Central memory CD8-positive, alpha-beta T cell (primary cell): Measurements from ENCODE around the gene NDUFS7.
A peak's percentile ranks its signal among the peaks of the same experiment; 100 is the strongest.

Experiments used
- ATAC-seq: fragments of 150-1000 bp; cut with Tn5 transposase; replicated peaks from 2 replicates; pipeline ENCODE4 v1.10.0; 2022; ENCODE audit warnings: mild to moderate bottlenecking, moderate FRiP score, moderate number of reproducible peaks; ENCODE audit not compliant: poor library complexity, severe bottlenecking; ENCODE audit errors: extremely low read depth
- DNase-seq, 2 donors: peaks; one replicate each; pipeline ENCODE4 v3.0.0; 2021; ENCODE audit warnings: low spot score in 2 of 2
- H3K27ac Mint-ChIP-seq: one replicate; pipeline ENCODE4 v1.8.0; 2022; ENCODE audit warnings: low read depth, mild to moderate bottlenecking, moderate library complexity, mixed read lengths
- H3K27me3 Mint-ChIP-seq: one replicate; pipeline ENCODE4 v1.8.0; 2022; ENCODE audit warnings: mixed read lengths
- H3K36me3 Mint-ChIP-seq: one replicate; pipeline ENCODE4 v1.8.0; 2022; ENCODE audit warnings: mild to moderate bottlenecking, moderate library complexity, mixed read lengths; ENCODE audit not compliant: insufficient read depth
- H3K4me1 Mint-ChIP-seq: one replicate; pipeline ENCODE4 v1.8.0; 2022; ENCODE audit warnings: mixed read lengths
- H3K4me3 Mint-ChIP-seq: one replicate; pipeline ENCODE4 v1.8.0; 2022; ENCODE audit warnings: mild to moderate bottlenecking, moderate library complexity, mixed read lengths
- H3K9me3 Mint-ChIP-seq: one replicate; pipeline ENCODE4 v1.8.0; 2022; ENCODE audit warnings: mixed read lengths

Gene NDUFS7

GRCh38 chr19:1441677-1442438 lies 58.2 kb downstream of the NDUFS7 start:
- H3K9me3 Mint-ChIP-seq, result no peaks in the 10 kb centered on the region
- no peak for ATAC-seq
- peaks cover under 1% of the 10 kb centered on the region for H3K27me3 Mint-ChIP-seq
- peaks cover 59% of the 10 kb centered on the region for H3K36me3 Mint-ChIP-seq
- no peak for DNase-seq
- H3K4me1 Mint-ChIP-seq, result peaks cover 28% of the 10 kb centered on the region
- H3K27ac Mint-ChIP-seq, result no peak overlapping the region
- peak overlapping the region; percentile 98 for H3K4me3 Mint-ChIP-seq
